GM12878 (cell line): ENCODE data around the gene COPE. TPM values are rescaled to one million over a fixed set of nuclear protein-coding genes. Genes with fewer than 3 reads are reported as not detected.

ENCODE experiments used
- ATAC-seq: fragments of 200-7000 bp; cut with Tn5 transposase; 3 replicates; pipeline ENCODE4 v1.9.1; 2020; ENCODE audit warnings: mild to moderate bottlenecking, moderate library complexity
- BruUV-seq: library from RNA; stranded (reverse); fragments of 400-500 nt; replicated peaks from 2 replicates; lab custom pipeline; 2021; lab: Mats Ljungman, UMichigan
- CTCF ChIA-PET: fragments of 300-600 bp; sonication (Branson Sonifier 250); formaldehyde crosslinking; extraction: SDS; loops from one replicate; lab custom pipeline; 2021; ENCODE audit warnings: inconsistent platforms; lab: Yijun Ruan, JAX
- POLR2A ChIA-PET: fragments of 350-600 bp; formaldehyde crosslinking; extraction: SDS; loops from one replicate; lab custom pipeline; 2021; ENCODE audit warnings: inconsistent platforms; lab: Charles Lee
- RAD21 ChIA-PET: fragments of 300-600 bp; sonication (Branson Sonifier 250); formaldehyde crosslinking; loops from one replicate; lab custom pipeline; 2023; ENCODE audit warnings: antibody characterized with exemption; ENCODE audit not compliant: unreplicated experiment; lab: Charles Lee
- SMC1A ChIA-PET: fragments of 300-600 bp; sonication (Branson Sonifier 250); formaldehyde crosslinking; loops from one replicate; lab custom pipeline; 2023; ENCODE audit not compliant: unreplicated experiment, uncharacterized antibody; lab: Charles Lee
- DNase-seq: peaks from one replicate; pipeline ENCODE4 v3.0.0-alpha.2; 2011; ENCODE audit warnings: low read depth, low spot score
- FAIRE-seq: peaks from 3 replicates; lab custom pipeline; 2011; peaks lifted over from hg19 to GRCh38; lab: Jason Lieb, UNC
- H2AFZ ChIP-seq: 2 replicates; pipeline ENCODE4 v1.6.0; 2011; ENCODE audit warnings: low read depth, low read length, control low read depth; ENCODE audit not compliant: control insufficient read depth
- H3K27ac ChIP-seq: 2 replicates; pipeline ENCODE4 v1.5.1; 2011; ENCODE audit warnings: control low read depth; ENCODE audit not compliant: control insufficient read depth, insufficient read depth
- H3K27me3 ChIP-seq, 2 experiments: replicated peaks in 1 of 2; 2 replicates each; pipeline versions ENCODE4 v1.6.0 to v1.6.1; 2011; ENCODE audit warnings: low read length in 1 of 2; ENCODE audit not compliant: control insufficient read depth in 2 of 2, insufficient read depth in 2 of 2
- H3K36me3 ChIP-seq, 2 experiments: 2 replicates each; pipeline ENCODE4 v1.5.1; 2011; ENCODE audit warnings: low read length in 1 of 2; ENCODE audit not compliant: control insufficient read depth in 2 of 2, insufficient read depth in 2 of 2
- H3K4me1 ChIP-seq: 2 replicates; pipeline ENCODE4 v1.6.1; 2011; ENCODE audit warnings: mild to moderate bottlenecking, low read length, moderate library complexity, mixed read lengths; ENCODE audit not compliant: control insufficient read depth, insufficient read depth
- H3K4me2 ChIP-seq: 2 replicates; pipeline ENCODE4 v1.6.0; 2011; ENCODE audit warnings: control low read depth; ENCODE audit not compliant: control insufficient read depth, insufficient read depth
- H3K4me3 ChIP-seq: fragments of 200-600 bp; sonication (generic); 2 replicates; pipeline ENCODE4 v1.5.1; 2016
- H3K79me2 ChIP-seq: 2 replicates; pipeline ENCODE4 v1.6.0; 2011; ENCODE audit warnings: low read length; ENCODE audit not compliant: control insufficient read depth, insufficient read depth
- H3K9ac ChIP-seq: 2 replicates; pipeline ENCODE4 v1.8.0; 2011; ENCODE audit warnings: low read length, control low read depth, mixed read lengths; ENCODE audit not compliant: control insufficient read depth, insufficient read depth
- H3K9me3 ChIP-seq: replicated peaks from 3 replicates; pipeline ENCODE4 v1.5.1; 2011; ENCODE audit warnings: mild to moderate bottlenecking, low read length; ENCODE audit not compliant: control insufficient read depth, insufficient read depth
- H4K20me1 ChIP-seq: 2 replicates; pipeline ENCODE4 v1.6.0; 2011; ENCODE audit not compliant: control insufficient read depth, insufficient read depth
- JUND ChIP-seq: IDR thresholded peaks from 2 replicates; pipeline ENCODE4 v1.6.1; 2012; ENCODE audit warnings: low read depth, mild to moderate bottlenecking, low read length, improper control_type of control experiment, moderate library complexity
- KLF5 ChIP-seq: fragments of 450-650 bp; IDR thresholded peaks from 2 replicates; pipeline ENCODE4 v1.6.1; 2014; ENCODE audit warnings: mild to moderate bottlenecking; ENCODE audit not compliant: partially characterized antibody
- NR2C1 ChIP-seq: fragments of 450-650 bp; IDR thresholded peaks from 2 replicates; pipeline ENCODE4 v1.6.1; 2017; ENCODE audit warnings: antibody characterized with exemption, mild to moderate bottlenecking, moderate library complexity
- NR2F1 ChIP-seq: fragments of 450-650 bp; conservative IDR thresholded peaks from 2 replicates; pipeline ENCODE4 v1.6.1; 2017; ENCODE audit warnings: mild to moderate bottlenecking
- POLR2A ChIP-seq: IDR thresholded peaks from 2 replicates; pipeline ENCODE4 v1.6.1; 2011; ENCODE audit warnings: low read depth, mild to moderate bottlenecking, low read length
- POLR2AphosphoS5 ChIP-seq: IDR thresholded peaks from 2 replicates; pipeline ENCODE4 v1.6.1; 2011; ENCODE audit warnings: mild to moderate bottlenecking, low read length, inconsistent platforms
- POU2F2 ChIP-seq: IDR thresholded peaks from 3 replicates; pipeline ENCODE4 v1.6.1; 2011; ENCODE audit warnings: low read depth, mild to moderate bottlenecking, low read length, borderline replicate concordance
- RBBP5 ChIP-seq: fragments of 200-600 bp; sonication (generic); conservative IDR thresholded peaks from 2 replicates; pipeline ENCODE4 v1.6.1; 2016
- RELB ChIP-seq: fragments of 450-650 bp; IDR thresholded peaks from 2 replicates; pipeline ENCODE4 v1.6.1; 2017; ENCODE audit warnings: low read depth, mild to moderate bottlenecking, moderate library complexity
- ZNF384 ChIP-seq: IDR thresholded peaks from 2 replicates; pipeline ENCODE4 v1.6.1; 2012; ENCODE audit warnings: low read depth, mild to moderate bottlenecking, low read length, improper control_type of control experiment, borderline replicate concordance
- WGBS: methylation state at CpG from one replicate; pipeline ENCODE4 v1.1.6; 2016; ENCODE audit warnings: low lambda C conversion rate; ENCODE audit not compliant: insufficient replicate concordance, insufficient coverage; ENCODE audit errors: missing lambda C conversion rate; 5-methylcytosine and 5-hydroxymethylcytosine counted together
- in situ Hi-C: fragments of 300-500 bp; cut with MboI; formaldehyde crosslinking; loops from 9 replicates; pipeline ENCODE4 v1.14.3; 2018; ENCODE audit warnings: mixed read lengths
- intact Hi-C: fragments of 100-400 bp; cut with micrococcal nuclease; formaldehyde crosslinking; loops from one replicate; pipeline ENCODE4 v1.14.2; 2022; ENCODE audit not compliant: unreplicated experiment
- polyA plus RNA-seq, 11 experiments: library from polyadenylated mRNA; depleted of rRNA in 4 of 11; unstranded in 6 of 11; stranded (reverse) in 5 of 11; fragments of >200 nt; fragmentation: Nextera tagmentation in 4 of 11; fragmentation: Illumina TruSeq in 1 of 11; extraction: Ambion mirVana in 4 of 11; extraction: Trizol in 1 of 11; gene quantifications; 1 replicate in 1 of 11; 2 replicates in 10 of 11; pipeline versions ENCODE4 v1.2.1 to v1.2.3, GENCODE V29; 2011 to 2016; ENCODE audit warnings: inconsistent platforms in 2 of 11, missing spikeins in 2 of 11, low read depth in 1 of 11
- total RNA-seq, 4 experiments: library from RNA; depleted of rRNA in 3 of 4; stranded (reverse); fragments of >200 nt in 3 of 4; fragmentation: Illumina TruSeq in 1 of 4; extraction: Trizol in 1 of 4; gene quantifications; 2 replicates each; pipeline versions ENCODE4 v1.2.1 to v1.2.3, GENCODE V29; 2013 to 2021

The COPE gene
- total and polyA plus RNA-seq, 10 of the 15 experiments (the other 5 are each of a cell fraction or from before 2014, with no cell fraction given): 3.5 to 464 (median 222) TPM

DNA sequence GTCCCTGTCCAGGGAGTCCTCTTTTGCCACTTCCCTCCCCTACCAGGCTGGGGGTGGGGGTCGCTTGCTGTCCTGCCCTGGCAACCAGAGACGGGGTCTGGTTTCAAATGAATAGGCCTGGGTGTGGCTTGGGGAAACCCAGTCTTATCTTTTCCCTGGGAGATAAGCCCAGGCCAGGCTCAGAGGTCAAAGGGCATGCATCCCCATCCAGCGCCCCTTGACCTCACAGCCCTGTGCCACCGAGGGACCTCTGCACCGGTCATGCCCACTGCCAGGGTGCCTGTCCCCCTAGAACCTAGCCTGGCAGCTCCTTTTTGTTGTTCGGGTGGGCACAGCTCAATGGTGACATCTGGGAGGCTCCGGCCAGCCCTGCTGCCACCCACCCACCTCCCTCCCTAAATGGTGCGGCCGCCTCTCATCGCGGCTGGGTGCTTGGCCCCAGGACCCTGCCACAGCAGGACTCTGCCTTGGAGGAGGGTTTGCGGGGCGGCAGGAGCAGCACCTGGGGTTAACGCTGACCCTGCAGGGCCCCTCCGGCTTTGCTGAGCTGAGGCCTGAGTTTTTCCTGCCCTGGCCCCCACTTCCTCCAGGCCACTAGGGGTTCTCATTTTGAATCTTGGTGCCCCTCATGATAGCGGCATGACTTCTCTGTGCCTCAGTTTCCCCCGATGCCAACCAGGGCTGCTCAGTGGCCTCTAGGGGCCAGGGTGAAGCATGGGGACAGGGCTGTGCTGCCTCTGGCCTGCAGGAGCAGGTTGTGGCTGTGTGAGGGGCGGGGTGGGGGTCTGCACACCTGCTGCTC lies 20.4 kb downstream of the COPE start:
- no peaks in the 10 kb centered on the region for H4K20me1 ChIP-seq
- H3K4me1 ChIP-seq: no peaks in the 10 kb centered on the region
- FAIRE-seq: no peak
- CTCF ChIA-PET: no interaction called here
- RAD21 ChIA-PET: no interaction called here
- in situ Hi-C loops: no loop called here
- peaks cover 2 to 4% of the 10 kb centered on the region in 2 experiments; a peak in 2 of 4 replicates for H3K36me3 ChIP-seq
- POLR2A ChIA-PET: no interaction called here
- no peaks in the 10 kb centered on the region for H3K9me3 ChIP-seq
- no peak overlapping the region for H3K4me3 ChIP-seq
- BruUV-seq: no TSS peak
- H2AFZ ChIP-seq: no peak overlapping the region
- no peak for ATAC-seq
- H3K27me3 ChIP-seq: peaks cover 4% of the 10 kb centered on the region in 2 experiments; a peak in 3 of 4 replicates
- no peak for DNase-seq
- intact Hi-C loops: no loop called here
- WGBS: 78% methylated on average over 18 of the region's 18 CpGs
- no peak overlapping the region for H3K27ac ChIP-seq
- SMC1A ChIA-PET: no interaction called here
- TF ChIP-seq JUND: no peak
- peak; percentile 41; the same call in 1 of the 2 replicates for TF ChIP-seq NR2F1
- no peak for TF ChIP-seq RELB
- TF ChIP-seq POLR2A: peak; percentile 23; the same call in 1 of the 2 replicates
- no peak for TF ChIP-seq POU2F2
- no peak for TF ChIP-seq RBBP5
- 0 out of 2 replicates have a peak, but pooled peaks have one; percentile 25 for TF ChIP-seq POLR2AphosphoS5
- TF ChIP-seq NR2C1: 0 out of 2 replicates have a peak, but pooled peaks have one; percentile 12
- no peak for TF ChIP-seq KLF5
- TF ChIP-seq ZNF384: no peak
- no peak overlapping the region for H3K4me2 ChIP-seq
- H3K9ac ChIP-seq: no peak overlapping the region
- no peaks in the 10 kb centered on the region for H3K79me2 ChIP-seq
